Measurements from ENCODE around the gene R3HDM4.
"Not testable (repeated sequence)": the region's sequence is repeated elsewhere in the genome, so short reads cannot be mapped to it uniquely, and the experiment has no call there.

Gene R3HDM4

GRCh38 chr19:853614-854220 lies 59.3 kb downstream of the R3HDM4 start:
- DNase-seq: not testable (repeated sequence)

GRCh38 chr19:853014-853585 lies 59.9 kb downstream of the R3HDM4 start:
- DNase-seq: no peak

- no peak for DNase-seq
Measured at GRCh38 chr19:852136-853013, 60.6 kb downstream of the R3HDM4 start, which contains the start of gene ELANE. Gene ELANE, plus strand, starts transcription at chr19:852303. Its CDS starts 26 bp downstream, at chr19:852329.

GRCh38 chr19:850979-851335 lies 62.1 kb downstream of the R3HDM4 start:
- DNase-seq: no peak

- peak; percentile 34 to 36 for DNase-seq
Measured at GRCh38 chr19:850221-850978, 62.6 kb downstream of the R3HDM4 start.

- not testable (repeated sequence) for DNase-seq
Measured at GRCh38 chr19:849195-849594, 63.8 kb downstream of the R3HDM4 start.

GRCh38 chr19:848386-848921 lies 64.6 kb downstream of the R3HDM4 start:
- no peak for DNase-seq

All from inflammatory macrophage treated with lipopolysaccharide for 1 hour (primary cell).